SKM-1 (cell line): ENCODE results near the gene AP1M2.
"Not testable (repeated sequence)": the region's sequence is repeated elsewhere in the genome, so short reads cannot be mapped to it uniquely, and the experiment has no call there.

Experiments
- DNase-seq: peaks from one replicate; lab custom pipeline; 2025; ENCODE audit not compliant: unreplicated experiment; lab: John Stamatoyannopoulos, UW

The AP1M2 gene

DNA sequence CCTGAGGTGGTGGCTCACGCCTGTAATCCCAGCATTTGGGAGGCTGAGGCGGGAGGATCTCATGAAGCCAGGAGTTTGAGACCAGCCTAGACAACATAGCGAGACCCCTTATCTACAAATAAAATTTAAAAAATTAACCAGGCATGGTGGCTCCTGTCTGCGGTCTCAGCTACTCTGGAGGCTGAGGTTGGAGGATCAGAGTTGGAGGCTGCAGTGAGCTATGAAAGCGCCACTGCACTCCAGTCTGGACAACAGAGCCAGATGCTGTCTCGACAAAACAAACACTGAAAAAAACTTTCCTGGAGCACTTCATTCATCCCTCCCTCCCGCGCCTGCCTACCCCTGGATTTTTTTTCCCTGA is 44.1 kb downstream of the AP1M2 start:
- DNase-seq: no peak

DNA sequence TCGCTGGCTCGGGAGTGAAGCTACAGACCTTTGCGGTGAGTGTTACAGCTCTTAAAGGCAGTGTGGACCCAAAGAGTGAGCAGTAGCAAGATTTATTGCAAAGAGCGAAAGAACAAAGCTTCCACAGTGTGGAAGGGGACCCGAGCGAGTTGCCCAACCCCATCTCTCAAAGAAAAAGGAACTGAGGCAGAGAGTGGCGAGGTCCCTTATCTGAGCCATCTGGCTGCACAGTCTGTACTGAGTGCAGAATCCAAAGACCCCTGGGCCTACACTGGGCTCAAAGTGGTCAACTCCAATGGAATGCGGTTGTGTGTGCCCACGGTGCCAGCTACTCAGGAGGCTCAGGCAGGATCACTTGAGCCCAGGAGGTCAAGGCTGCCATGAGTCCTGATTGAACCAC is 48.1 kb downstream of the AP1M2 start:
- peak; percentile 64 for DNase-seq

DNA sequence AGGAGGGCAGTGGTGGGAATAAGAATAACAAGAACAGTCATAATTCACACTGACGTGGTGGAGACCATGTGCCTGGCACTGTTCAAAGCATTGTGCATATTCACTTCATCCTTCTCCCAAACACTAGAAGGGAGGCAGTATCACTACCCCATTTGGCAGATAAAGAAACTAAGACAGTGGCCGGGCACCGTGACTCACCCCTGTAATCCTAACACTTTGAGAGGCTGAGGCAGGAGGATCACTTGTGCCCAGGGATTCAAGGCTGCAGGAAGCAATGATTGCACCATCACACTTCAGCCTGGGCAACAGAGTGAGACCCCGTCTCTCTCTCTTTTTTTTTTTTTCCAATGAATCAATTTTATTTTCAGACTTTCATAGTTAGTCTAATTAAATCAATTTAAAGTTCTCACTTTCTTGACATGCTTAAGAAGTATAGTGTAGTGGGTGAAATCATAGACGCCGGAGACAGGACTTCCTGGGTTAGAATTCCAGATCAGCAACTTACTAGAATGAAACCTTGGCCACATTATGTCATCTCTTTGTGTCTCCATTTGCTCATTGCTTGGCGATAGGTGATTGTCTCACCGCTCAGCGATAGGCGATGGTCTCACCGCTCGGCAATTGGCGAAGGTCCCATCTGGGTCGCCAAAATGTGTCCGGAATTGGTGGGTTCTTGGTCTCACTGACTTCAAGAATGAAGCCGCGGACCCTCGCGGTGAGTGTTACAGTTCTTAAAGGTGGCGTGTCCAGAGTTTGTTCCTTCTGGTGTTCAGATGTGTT is 48.7 kb downstream of the AP1M2 start:
- DNase-seq: no peak

DNA sequence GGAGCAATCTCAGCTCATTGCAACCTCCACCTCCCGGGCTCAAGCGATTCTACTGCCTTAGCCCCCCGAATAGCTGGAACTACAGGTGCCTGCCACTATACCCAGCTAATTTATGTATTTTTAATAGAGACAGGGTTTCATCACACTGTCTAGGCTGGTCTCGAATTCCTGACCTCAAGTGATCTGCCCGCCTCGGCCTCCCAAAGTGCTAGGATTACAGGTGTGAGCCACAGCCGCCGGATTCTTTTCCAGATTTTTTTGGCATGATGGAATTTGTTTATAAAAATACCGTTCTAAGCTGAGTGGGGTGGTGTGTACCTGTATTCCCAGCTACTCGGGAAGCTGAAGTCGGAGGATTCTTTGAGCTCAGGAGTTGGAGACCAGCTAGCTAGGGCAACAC is 49.4 kb downstream of the AP1M2 start:
- no peak for DNase-seq

DNA sequence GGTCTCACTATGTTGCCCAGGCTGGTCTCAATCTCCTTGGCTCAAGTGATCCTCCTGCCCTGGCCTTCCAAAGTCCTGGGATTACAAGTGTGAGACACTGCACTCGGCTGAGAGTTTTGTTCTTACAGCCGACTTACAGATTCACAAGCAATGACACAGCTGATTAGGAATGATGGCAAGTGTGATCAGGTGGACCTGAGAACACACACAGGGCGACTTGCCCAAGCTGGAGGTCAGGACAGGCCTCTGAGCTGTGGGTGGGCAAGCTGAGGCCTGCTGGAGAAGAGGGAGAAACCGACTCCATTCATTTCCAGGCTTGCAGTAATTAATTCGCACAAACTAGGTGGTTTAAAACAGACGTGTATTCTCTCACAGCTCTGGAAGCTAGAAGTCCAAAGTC is 51.5 kb downstream of the AP1M2 start:
- no peak for DNase-seq

DNA sequence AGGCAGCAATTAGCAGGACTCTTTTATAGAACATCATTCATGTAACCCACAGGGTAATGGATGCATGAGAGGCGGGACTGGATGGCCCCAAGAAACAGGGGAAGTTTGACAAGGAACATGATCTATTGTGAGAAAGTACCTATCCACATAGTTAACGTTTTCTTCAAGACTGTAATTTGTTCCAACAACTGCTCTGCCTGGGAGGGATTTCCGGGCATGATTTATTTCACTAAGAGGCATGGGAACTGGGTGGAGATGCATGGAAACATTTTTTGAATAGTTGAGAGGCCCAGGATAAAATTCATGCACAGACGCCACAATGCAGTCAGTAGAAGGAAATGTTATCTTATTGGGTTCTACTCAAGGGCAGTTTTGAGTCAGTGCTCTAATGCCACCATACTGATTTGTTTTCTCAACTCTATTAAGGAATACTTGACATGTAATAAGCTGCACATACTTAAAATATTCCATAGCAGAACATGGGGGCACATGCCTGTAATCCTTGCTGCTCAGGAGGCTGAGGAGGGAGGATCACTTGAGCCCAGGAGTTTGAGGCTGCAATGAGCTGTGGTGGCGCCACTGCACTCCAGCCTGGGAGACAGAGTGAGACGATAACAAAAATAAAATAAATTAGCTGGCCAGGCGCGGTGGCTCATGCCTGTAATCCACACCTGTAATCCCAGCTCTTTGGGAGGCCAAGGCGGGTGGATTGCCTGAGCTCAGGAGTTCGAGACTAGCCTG is 53.3 kb downstream of the AP1M2 start:
- no peak for DNase-seq

DNA sequence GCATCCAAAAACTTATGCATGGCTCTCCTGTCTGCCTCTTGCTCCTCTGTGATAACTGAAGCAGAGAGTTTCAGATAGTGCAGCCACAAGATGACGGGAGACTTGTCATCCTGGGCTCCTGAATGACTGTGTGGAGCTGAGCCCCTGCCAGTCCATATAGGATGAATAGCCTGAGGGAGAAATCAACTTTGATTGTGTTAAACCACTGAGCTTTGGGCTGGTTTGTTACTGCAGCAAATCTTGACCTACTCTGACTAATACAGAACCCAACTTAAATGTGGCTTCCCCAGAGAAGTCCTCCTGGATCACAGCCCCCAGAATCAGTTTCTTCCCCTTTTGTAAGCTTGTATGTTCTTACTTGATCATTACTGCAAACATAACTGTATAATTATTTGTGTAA is 54.7 kb downstream of the AP1M2 start:
- no peak for DNase-seq

DNA sequence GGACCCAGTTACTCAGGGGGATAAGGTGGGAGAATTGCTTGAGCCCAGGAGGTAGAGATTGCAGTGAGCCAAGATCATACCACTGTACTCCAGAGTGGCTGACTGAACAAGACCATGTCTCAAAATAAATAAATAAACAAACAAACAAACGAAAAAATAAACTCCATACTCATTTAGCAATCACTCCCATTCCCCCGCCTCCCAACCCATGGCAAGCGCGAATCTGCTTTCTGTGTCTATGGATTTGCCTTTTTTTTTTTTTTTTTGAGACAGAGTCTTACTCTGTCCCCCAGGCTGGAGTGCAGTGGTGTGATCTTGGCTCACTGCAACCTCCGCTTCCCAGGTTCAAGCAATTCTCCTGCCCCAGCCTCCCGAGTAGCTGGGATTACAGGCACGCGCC is 60.2 kb downstream of the AP1M2 start:
- not testable (repeated sequence) for DNase-seq

DNA sequence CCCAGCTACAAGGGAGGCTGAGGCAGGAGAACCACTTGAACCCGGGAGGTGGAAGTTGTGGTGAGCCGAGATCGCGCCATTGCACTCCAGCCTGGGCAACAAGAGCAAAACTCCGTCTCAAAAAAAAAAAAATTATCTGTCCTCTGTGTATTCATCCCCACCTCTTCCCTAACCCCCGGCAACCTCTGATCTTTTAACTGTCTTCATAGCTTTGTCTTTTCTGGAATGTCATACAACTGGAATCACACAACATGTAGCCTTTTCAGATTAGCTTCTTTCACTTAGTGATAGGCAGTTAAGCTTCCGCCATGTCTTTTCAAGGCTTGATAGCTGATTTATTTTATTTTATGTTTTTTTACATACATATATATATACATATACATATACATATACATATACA is 61.5 kb downstream of the AP1M2 start:
- DNase-seq: no peak

DNA sequence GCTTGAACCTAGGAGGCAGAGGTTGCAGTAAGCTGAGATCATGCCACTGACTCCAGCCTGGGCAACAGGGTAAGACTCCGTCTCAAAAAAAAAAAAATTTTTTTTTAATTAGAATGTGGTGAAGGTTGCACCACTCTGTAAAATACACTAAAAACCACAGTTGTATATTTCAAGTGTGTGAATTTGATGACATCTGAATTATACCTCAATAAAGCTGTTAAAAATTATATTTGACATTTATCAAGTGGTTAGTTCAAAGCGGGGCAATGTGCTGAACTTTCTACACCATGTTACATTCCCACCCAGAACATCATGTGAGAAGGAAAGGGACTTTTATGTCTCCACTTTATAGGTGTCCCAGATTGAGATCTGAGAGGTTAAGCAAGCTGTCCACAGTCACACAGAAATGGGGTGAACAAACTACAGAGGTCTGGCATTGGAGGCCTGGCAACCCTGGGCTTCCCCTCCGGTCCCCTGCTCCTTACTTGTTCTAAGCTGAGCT is 63.9 kb downstream of the AP1M2 start:
- no peak for DNase-seq
